HepG2 (cell line): ENCODE measurements around the gene MYOT. TPM values are rescaled to one million over a fixed set of nuclear protein-coding genes. Genes with fewer than 3 reads are reported as not detected.

ENCODE experiments used
- FOSL2 ChIP-seq: sonication (generic); formaldehyde crosslinking; IDR thresholded peaks from 2 replicates; pipeline ENCODE4 v1.4.0; 2020; ENCODE audit warnings: missing genetic modification reagents
- FOXA3 ChIP-seq: IDR thresholded peaks from 2 replicates; pipeline ENCODE4 v1.6.1; 2016; ENCODE audit warnings: missing genetic modification reagents, missing compliant biosample characterization
- FOXP1 ChIP-seq, 2 experiments: fragments of 450-650 bp in 1 of 2; IDR thresholded peaks; 2 replicates each; pipeline ENCODE4 v1.6.1; 2017 to 2018; ENCODE audit warnings: antibody characterized with exemption in 1 of 2
- GFI1 ChIP-seq: sonication (generic); formaldehyde crosslinking; IDR thresholded peaks from 2 replicates; pipeline ENCODE4 v1.5.0; 2020; ENCODE audit warnings: missing genetic modification reagents, mild to moderate bottlenecking, borderline replicate concordance
- KLF13 ChIP-seq: sonication (generic); formaldehyde crosslinking; IDR thresholded peaks from 2 replicates; pipeline ENCODE4 v1.4.0; 2020; ENCODE audit warnings: mild to moderate bottlenecking, missing genetic modification reagents
- MAFK ChIP-seq, 2 experiments: IDR thresholded peaks in 1 of 2; conservative IDR thresholded peaks in 1 of 2; 2 replicates each; pipeline ENCODE4 v1.6.1; 2011; ENCODE audit warnings: improper control_type of control experiment in 2 of 2, low read length in 2 of 2
- PPARG ChIP-seq: conservative IDR thresholded peaks from 2 replicates; pipeline ENCODE4 v1.6.1; 2016; ENCODE audit warnings: missing biosample characterization, missing genetic modification reagents
- RARA ChIP-seq: IDR thresholded peaks from 2 replicates; pipeline ENCODE4 v1.6.1; 2016; ENCODE audit warnings: missing genetic modification reagents, missing compliant biosample characterization
- RXRB ChIP-seq: IDR thresholded peaks from 2 replicates; pipeline ENCODE4 v1.6.1; 2016; ENCODE audit warnings: borderline replicate concordance, missing genetic modification reagents, missing compliant biosample characterization
- polyA plus RNA-seq, 8 experiments: library from polyadenylated mRNA; depleted of rRNA in 3 of 8; stranded (reverse) in 7 of 8; unstranded in 1 of 8; fragments of >200 nt; fragmentation: Illumina TruSeq in 4 of 8; extraction: Trizol in 4 of 8; gene quantifications; 2 replicates each; pipeline versions ENCODE4 v1.2.1 to v1.2.3, GENCODE V29; 2011 to 2016; ENCODE audit warnings: low read depth in 4 of 8, missing spikeins in 1 of 8, mixed read lengths in 1 of 8; ENCODE audit not compliant: insufficient read depth in 1 of 8
- total RNA-seq, 5 experiments: library from RNA; depleted of rRNA; stranded (reverse); fragments of >200 nt; fragmentation: Illumina TruSeq; extraction: Trizol; gene quantifications; 2 replicates each; pipeline ENCODE4 v1.2.3, GENCODE V29; 2016; ENCODE audit warnings: low read depth in 1 of 5
- TF ChIP-seq, protein P1 (sequence below): sonication (generic); formaldehyde crosslinking; IDR thresholded peaks from 2 replicates; pipeline ENCODE4 v1.5.1; 2020; ENCODE audit warnings: mild to moderate bottlenecking, missing genetic modification reagents, borderline replicate concordance
- TF ChIP-seq, protein P2 (sequence below): IDR thresholded peaks from 2 replicates; pipeline ENCODE4 v1.4.0; 2020; ENCODE audit warnings: mild to moderate bottlenecking, missing genetic modification reagents
- TF ChIP-seq, protein P3 (sequence below): sonication (generic); formaldehyde crosslinking; conservative IDR thresholded peaks from 2 replicates; pipeline ENCODE4 v1.4.0; 2020; ENCODE audit warnings: mild to moderate bottlenecking, missing genetic modification reagents, moderate library complexity
- TF ChIP-seq, protein P4 (sequence below): sonication (generic); formaldehyde crosslinking; conservative IDR thresholded peaks from 2 replicates; pipeline ENCODE4 v1.4.0; 2020; ENCODE audit warnings: missing genetic modification reagents

The MYOT gene
- total and polyA plus RNA-seq, 2 of the 13 experiments (the other 11 are each of a cell fraction or from before 2014, with no cell fraction given) = not detected

- TF ChIP-seq, protein P1, sequence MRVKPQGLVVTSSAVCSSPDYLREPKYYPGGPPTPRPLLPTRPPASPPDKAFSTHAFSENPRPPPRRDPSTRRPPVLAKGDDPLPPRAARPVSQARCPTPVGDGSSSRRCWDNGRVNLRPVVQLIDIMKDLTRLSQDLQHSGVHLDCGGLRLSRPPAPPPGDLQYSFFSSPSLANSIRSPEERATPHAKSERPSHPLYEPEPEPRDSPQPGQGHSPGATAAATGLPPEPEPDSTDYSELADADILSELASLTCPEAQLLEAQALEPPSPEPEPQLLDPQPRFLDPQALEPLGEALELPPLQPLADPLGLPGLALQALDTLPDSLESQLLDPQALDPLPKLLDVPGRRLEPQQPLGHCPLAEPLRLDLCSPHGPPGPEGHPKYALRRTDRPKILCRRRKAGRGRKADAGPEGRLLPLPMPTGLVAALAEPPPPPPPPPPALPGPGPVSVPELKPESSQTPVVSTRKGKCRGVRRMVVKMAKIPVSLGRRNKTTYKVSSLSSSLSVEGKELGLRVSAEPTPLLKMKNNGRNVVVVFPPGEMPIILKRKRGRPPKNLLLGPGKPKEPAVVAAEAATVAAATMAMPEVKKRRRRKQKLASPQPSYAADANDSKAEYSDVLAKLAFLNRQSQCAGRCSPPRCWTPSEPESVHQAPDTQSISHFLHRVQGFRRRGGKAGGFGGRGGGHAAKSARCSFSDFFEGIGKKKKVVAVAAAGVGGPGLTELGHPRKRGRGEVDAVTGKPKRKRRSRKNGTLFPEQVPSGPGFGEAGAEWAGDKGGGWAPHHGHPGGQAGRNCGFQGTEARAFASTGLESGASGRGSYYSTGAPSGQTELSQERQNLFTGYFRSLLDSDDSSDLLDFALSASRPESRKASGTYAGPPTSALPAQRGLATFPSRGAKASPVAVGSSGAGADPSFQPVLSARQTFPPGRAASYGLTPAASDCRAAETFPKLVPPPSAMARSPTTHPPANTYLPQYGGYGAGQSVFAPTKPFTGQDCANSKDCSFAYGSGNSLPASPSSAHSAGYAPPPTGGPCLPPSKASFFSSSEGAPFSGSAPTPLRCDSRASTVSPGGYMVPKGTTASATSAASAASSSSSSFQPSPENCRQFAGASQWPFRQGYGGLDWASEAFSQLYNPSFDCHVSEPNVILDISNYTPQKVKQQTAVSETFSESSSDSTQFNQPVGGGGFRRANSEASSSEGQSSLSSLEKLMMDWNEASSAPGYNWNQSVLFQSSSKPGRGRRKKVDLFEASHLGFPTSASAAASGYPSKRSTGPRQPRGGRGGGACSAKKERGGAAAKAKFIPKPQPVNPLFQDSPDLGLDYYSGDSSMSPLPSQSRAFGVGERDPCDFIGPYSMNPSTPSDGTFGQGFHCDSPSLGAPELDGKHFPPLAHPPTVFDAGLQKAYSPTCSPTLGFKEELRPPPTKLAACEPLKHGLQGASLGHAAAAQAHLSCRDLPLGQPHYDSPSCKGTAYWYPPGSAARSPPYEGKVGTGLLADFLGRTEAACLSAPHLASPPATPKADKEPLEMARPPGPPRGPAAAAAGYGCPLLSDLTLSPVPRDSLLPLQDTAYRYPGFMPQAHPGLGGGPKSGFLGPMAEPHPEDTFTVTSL = peak; percentile 24; the same call in 1 of the 2 replicates
- TF ChIP-seq MAFK (conservative IDR thresholded peaks at IDR 0.05 in 1 of 2, IDR thresholded peaks at IDR 0.05 in 1 of 2; ENCODE audit: low read length in 2 of 2) (peak; percentile 44 to 59; a peak in 3 of 4 replicates), RARA (CRISPR knock-in tag) (peak; percentile 39; the same call in 1 of the 2 replicates), GFI1 (CRISPR knock-in tag) (peak; percentile 92), FOSL2 (CRISPR knock-in tag) (peak; percentile 45; the same call in 1 of the 2 replicates), RXRB (CRISPR knock-in tag) (peak; percentile 43; the same call in 1 of the 2 replicates), PPARG (peak; percentile 39; the same call in 1 of the 2 replicates), FOXP1 (IDR thresholded peaks at IDR 0.05) (no peak), FOXP1 (CRISPR knock-in tag; IDR thresholded peaks at IDR 0.05) (0 out of 2 replicates have a peak, but pooled peaks have one; percentile 16), FOXA3 (CRISPR knock-in tag) (0 out of 2 replicates have a peak, but pooled peaks have one; percentile 10), KLF13 (CRISPR knock-in tag) (no peak)
- TF ChIP-seq, protein P2, sequence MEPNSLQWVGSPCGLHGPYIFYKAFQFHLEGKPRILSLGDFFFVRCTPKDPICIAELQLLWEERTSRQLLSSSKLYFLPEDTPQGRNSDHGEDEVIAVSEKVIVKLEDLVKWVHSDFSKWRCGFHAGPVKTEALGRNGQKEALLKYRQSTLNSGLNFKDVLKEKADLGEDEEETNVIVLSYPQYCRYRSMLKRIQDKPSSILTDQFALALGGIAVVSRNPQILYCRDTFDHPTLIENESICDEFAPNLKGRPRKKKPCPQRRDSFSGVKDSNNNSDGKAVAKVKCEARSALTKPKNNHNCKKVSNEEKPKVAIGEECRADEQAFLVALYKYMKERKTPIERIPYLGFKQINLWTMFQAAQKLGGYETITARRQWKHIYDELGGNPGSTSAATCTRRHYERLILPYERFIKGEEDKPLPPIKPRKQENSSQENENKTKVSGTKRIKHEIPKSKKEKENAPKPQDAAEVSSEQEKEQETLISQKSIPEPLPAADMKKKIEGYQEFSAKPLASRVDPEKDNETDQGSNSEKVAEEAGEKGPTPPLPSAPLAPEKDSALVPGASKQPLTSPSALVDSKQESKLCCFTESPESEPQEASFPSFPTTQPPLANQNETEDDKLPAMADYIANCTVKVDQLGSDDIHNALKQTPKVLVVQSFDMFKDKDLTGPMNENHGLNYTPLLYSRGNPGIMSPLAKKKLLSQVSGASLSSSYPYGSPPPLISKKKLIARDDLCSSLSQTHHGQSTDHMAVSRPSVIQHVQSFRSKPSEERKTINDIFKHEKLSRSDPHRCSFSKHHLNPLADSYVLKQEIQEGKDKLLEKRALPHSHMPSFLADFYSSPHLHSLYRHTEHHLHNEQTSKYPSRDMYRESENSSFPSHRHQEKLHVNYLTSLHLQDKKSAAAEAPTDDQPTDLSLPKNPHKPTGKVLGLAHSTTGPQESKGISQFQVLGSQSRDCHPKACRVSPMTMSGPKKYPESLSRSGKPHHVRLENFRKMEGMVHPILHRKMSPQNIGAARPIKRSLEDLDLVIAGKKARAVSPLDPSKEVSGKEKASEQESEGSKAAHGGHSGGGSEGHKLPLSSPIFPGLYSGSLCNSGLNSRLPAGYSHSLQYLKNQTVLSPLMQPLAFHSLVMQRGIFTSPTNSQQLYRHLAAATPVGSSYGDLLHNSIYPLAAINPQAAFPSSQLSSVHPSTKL = peak; percentile 26; the same call in 1 of the 2 replicates
- TF ChIP-seq, protein P3, sequence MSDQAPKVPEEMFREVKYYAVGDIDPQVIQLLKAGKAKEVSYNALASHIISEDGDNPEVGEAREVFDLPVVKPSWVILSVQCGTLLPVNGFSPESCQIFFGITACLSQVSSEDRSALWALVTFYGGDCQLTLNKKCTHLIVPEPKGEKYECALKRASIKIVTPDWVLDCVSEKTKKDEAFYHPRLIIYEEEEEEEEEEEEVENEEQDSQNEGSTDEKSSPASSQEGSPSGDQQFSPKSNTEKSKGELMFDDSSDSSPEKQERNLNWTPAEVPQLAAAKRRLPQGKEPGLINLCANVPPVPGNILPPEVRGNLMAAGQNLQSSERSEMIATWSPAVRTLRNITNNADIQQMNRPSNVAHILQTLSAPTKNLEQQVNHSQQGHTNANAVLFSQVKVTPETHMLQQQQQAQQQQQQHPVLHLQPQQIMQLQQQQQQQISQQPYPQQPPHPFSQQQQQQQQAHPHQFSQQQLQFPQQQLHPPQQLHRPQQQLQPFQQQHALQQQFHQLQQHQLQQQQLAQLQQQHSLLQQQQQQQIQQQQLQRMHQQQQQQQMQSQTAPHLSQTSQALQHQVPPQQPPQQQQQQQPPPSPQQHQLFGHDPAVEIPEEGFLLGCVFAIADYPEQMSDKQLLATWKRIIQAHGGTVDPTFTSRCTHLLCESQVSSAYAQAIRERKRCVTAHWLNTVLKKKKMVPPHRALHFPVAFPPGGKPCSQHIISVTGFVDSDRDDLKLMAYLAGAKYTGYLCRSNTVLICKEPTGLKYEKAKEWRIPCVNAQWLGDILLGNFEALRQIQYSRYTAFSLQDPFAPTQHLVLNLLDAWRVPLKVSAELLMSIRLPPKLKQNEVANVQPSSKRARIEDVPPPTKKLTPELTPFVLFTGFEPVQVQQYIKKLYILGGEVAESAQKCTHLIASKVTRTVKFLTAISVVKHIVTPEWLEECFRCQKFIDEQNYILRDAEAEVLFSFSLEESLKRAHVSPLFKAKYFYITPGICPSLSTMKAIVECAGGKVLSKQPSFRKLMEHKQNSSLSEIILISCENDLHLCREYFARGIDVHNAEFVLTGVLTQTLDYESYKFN (CRISPR knock-in tag) = peak; percentile 53; the same call in 1 of the 2 replicates
- TF ChIP-seq, protein P4, sequence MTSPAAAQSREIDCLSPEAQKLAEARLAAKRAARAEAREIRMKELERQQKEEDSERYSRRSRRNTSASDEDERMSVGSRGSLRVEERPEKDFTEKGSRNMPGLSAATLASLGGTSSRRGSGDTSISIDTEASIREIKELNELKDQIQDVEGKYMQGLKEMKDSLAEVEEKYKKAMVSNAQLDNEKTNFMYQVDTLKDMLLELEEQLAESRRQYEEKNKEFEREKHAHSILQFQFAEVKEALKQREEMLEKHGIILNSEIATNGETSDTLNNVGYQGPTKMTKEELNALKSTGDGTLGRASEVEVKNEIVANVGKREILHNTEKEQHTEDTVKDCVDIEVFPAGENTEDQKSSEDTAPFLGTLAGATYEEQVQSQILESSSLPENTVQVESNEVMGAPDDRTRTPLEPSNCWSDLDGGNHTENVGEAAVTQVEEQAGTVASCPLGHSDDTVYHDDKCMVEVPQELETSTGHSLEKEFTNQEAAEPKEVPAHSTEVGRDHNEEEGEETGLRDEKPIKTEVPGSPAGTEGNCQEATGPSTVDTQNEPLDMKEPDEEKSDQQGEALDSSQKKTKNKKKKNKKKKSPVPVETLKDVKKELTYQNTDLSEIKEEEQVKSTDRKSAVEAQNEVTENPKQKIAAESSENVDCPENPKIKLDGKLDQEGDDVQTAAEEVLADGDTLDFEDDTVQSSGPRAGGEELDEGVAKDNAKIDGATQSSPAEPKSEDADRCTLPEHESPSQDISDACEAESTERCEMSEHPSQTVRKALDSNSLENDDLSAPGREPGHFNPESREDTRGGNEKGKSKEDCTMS (CRISPR knock-in tag) = no peak
Observed at GRCh38 chr5:137890845-137891244, 23.2 kb downstream of the MYOT start (continued).
